ENCODE measurements around the gene NFATC3. TPM values are rescaled to one million over a fixed set of nuclear protein-coding genes. Genes with fewer than 3 reads are reported as not detected.

NFATC3 gene
- total and polyA plus RNA-seq, 4 donors: 13.5 to 69.6 (median 35.7) TPM

DNA sequence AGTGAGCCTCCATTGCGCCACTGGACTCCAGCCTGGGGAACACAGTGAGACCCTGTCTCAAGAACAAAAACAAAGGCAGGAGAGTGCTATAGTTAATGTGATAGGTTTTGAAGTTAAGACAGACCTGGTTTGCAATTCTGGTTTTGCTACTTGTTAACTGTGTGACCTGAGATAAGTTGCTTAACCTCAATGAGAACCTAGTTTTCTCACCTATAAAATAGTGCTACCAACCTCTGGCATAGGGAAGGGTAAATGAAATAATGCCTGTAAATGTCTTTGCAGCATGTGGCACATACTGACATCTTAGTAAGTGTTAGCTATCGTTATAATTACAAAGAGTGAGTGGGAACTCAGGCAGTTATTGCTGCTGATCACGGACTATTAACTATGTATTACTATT lies 29.8 kb upstream of the NFATC3 start:
- Histone ChIP-seq H3K27me3 (ENCODE audit: control insufficient read depth in 3 of 3, insufficient read depth in 3 of 3, low read length in 2 of 3) (no peaks in the 10 kb centered on the region), H3K9ac (ENCODE audit: insufficient read depth in 1 of 2, low read length in 2 of 2) (no peak overlapping the region), H3K36me3 (ENCODE audit: control insufficient read depth in 4 of 4, insufficient read depth in 4 of 4, low read length in 4 of 4) (peaks cover 6 to 18% (median 11%) of the 10 kb centered on the region in 4 donors), H3K9me3 (ENCODE audit: control insufficient read depth in 4 of 4, insufficient read depth in 3 of 4, low read length in 3 of 4) (peaks cover 0 to 2% (median 0%) of the 10 kb centered on the region in 4 donors), H3K4me3 (no peak overlapping the region), H3K27ac (ENCODE audit: low read depth in 1 of 2, low read length in 1 of 2) (no peak overlapping the region), H3K4me1 (ENCODE audit: control insufficient read depth in 5 of 5, insufficient read depth in 5 of 5, low read length in 5 of 5) (no peaks in the 10 kb centered on the region)
- WGBS, 2 donors: 91 to 97% methylated on average over 3 of the region's 3 CpGs
- DNase-seq (no peak), ATAC-seq (ENCODE audit: insufficient read depth, low FRiP score) (no peak)
- TF ChIP-seq, protein P1, sequence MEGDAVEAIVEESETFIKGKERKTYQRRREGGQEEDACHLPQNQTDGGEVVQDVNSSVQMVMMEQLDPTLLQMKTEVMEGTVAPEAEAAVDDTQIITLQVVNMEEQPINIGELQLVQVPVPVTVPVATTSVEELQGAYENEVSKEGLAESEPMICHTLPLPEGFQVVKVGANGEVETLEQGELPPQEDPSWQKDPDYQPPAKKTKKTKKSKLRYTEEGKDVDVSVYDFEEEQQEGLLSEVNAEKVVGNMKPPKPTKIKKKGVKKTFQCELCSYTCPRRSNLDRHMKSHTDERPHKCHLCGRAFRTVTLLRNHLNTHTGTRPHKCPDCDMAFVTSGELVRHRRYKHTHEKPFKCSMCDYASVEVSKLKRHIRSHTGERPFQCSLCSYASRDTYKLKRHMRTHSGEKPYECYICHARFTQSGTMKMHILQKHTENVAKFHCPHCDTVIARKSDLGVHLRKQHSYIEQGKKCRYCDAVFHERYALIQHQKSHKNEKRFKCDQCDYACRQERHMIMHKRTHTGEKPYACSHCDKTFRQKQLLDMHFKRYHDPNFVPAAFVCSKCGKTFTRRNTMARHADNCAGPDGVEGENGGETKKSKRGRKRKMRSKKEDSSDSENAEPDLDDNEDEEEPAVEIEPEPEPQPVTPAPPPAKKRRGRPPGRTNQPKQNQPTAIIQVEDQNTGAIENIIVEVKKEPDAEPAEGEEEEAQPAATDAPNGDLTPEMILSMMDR (IDR thresholded peaks at IDR 0.05; ENCODE audit: control extremely low read depth, extremely low read depth): no peak

DNA sequence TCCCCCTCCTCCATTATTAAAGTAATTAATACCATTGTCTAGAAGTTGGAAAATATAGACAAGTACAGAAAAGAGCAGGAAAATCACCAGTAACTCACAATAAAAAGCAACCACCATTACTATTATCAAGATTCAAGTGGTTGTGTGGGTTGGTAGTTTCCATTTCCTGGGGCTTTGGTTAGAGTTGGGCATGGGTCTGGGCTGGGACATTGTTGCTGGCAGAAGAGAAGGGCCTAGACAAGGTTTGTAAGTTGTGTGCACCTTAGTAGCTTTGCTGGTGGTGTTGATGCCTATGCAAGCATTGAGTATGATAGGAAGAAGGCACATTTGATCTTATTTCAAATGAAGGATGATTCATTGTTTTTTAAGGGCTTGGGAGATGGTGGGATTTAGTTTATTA lies 25.4 kb upstream of the NFATC3 start:
- Histone ChIP-seq H3K27ac (ENCODE audit: low read depth in 1 of 2, low read length in 1 of 2) (no peak overlapping the region), H3K36me3 (ENCODE audit: control insufficient read depth in 4 of 4, insufficient read depth in 4 of 4, low read length in 4 of 4) (peaks cover 2 to 10% (median 6%) of the 10 kb centered on the region in 4 donors), H3K9ac (ENCODE audit: insufficient read depth in 1 of 2, low read length in 2 of 2) (no peak overlapping the region), H3K4me1 (ENCODE audit: control insufficient read depth in 5 of 5, insufficient read depth in 5 of 5, low read length in 5 of 5) (peaks cover 0 to 10% (median 5%) of the 10 kb centered on the region in 5 donors), H3K9me3 (ENCODE audit: control insufficient read depth in 4 of 4, insufficient read depth in 3 of 4, low read length in 3 of 4) (no peaks in the 10 kb centered on the region), H3K4me3 (no peak overlapping the region), H3K27me3 (ENCODE audit: control insufficient read depth in 3 of 3, insufficient read depth in 3 of 3, low read length in 2 of 3) (no peaks in the 10 kb centered on the region)
- TF ChIP-seq, protein P1 (IDR thresholded peaks at IDR 0.05; ENCODE audit: control extremely low read depth, extremely low read depth): no peak
- no peak for DNase-seq
- no peak for ATAC-seq (ENCODE audit: insufficient read depth, low FRiP score)

DNA sequence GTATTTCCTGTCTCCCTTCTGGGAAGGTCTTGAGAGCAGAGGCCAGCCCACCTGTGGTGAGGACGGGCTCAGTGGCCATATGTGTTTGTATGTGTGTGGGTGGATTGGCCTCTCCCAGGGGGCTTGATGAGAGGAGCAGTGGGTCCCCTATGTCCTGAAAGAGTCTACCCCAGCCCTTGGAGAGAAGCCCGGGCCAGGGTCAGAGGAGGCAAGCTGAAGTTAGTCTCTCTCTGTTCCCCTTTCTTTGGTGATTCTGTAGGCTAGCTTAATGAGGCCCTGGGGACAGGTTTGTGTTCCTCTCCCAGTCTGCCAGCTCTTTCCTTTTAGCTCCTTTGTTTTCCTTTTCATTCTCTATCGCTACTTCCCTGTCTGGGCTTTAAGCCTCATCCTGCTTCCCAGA lies 23.8 kb upstream of the NFATC3 start:
- Histone ChIP-seq H3K27ac (ENCODE audit: low read depth in 1 of 2, low read length in 1 of 2) (no peak overlapping the region), H3K36me3 (ENCODE audit: control insufficient read depth in 4 of 4, insufficient read depth in 4 of 4, low read length in 4 of 4) (peaks cover 2 to 14% (median 4%) of the 10 kb centered on the region in 4 donors), H3K27me3 (ENCODE audit: control insufficient read depth in 3 of 3, insufficient read depth in 3 of 3, low read length in 2 of 3) (no peaks in the 10 kb centered on the region), H3K9me3 (ENCODE audit: control insufficient read depth in 4 of 4, insufficient read depth in 3 of 4, low read length in 3 of 4) (no peaks in the 10 kb centered on the region), H3K4me3 (no peak overlapping the region), H3K9ac (ENCODE audit: insufficient read depth in 1 of 2, low read length in 2 of 2) (no peak overlapping the region), H3K4me1 (ENCODE audit: control insufficient read depth in 5 of 5, insufficient read depth in 5 of 5, low read length in 5 of 5) (peaks cover 0 to 15% (median 8%) of the 10 kb centered on the region in 5 donors)
- TF ChIP-seq, protein P1 (IDR thresholded peaks at IDR 0.05; ENCODE audit: control extremely low read depth, extremely low read depth): no peak
- ATAC-seq (ENCODE audit: insufficient read depth, low FRiP score): no peak
- 84 to 88% methylated on average over 3 of the region's 3 CpGs for WGBS, 2 donors
- DNase-seq: no peak

DNA sequence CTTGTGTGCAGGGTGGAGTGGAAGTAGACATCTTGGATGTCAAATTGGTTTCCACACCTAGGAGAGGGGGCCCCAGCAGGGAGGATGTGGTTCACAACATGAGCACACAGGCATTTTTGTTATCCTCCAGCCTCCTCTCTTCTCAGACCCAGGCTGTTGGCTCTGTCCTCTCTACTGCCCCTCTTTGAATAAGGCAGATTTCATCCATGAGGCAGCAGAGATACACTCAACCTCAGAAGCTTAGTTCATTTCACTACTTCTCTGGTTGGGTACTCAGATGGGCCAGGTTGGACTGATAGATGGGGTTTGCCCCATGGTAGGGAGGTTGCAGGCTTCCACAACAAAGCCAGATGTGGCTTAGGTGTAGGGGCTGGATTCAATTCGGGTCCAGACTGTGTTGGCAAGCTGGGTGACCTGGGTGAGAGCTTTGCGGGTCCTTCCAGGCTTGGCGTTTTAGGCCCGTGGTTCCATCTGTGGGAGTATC lies 22.2 kb upstream of the NFATC3 start:
- DNase-seq: no peak
- Histone ChIP-seq H3K4me1 (ENCODE audit: control insufficient read depth in 5 of 5, insufficient read depth in 5 of 5, low read length in 5 of 5) (peaks cover 0 to 16% (median 8%) of the 10 kb centered on the region in 5 donors), H3K27me3 (ENCODE audit: control insufficient read depth in 3 of 3, insufficient read depth in 3 of 3, low read length in 2 of 3) (no peaks in the 10 kb centered on the region), H3K9me3 (ENCODE audit: control insufficient read depth in 4 of 4, insufficient read depth in 3 of 4, low read length in 3 of 4) (no peaks in the 10 kb centered on the region), H3K9ac (ENCODE audit: insufficient read depth in 1 of 2, low read length in 2 of 2) (no peak overlapping the region), H3K36me3 (ENCODE audit: control insufficient read depth in 4 of 4, insufficient read depth in 4 of 4, low read length in 4 of 4) (peaks cover 0 to 13% (median 4%) of the 10 kb centered on the region in 4 donors), H3K4me3 (no peak overlapping the region), H3K27ac (ENCODE audit: low read depth in 1 of 2, low read length in 1 of 2) (peak overlapping the region in 1 of 2 donors; percentile 17)
- no peak for ATAC-seq (ENCODE audit: insufficient read depth, low FRiP score)
- 86 to 93% methylated on average over 4 of the region's 4 CpGs for WGBS, 2 donors
- TF ChIP-seq, protein P1 (IDR thresholded peaks at IDR 0.05; ENCODE audit: control extremely low read depth, extremely low read depth): no peak
